ENCODE measurements around the gene CYP4F11.

DNA sequence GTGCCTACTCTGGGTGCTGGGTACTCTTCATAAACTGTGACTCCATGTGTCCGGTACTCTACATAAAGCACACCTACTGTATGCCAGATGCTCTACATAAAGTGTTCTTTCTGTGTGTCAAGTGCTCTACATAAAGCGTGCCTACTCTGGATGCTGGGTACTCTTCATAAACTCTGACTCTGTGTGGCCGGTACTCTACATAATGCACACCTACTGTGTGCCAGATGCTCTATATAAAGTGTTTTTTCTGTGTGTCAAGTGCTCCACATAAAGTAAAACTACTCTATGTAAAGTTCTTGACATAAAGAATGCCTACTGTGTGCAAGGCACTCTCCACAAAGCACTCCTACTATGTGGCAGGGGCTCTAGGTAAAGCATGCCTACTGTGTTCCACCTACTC, 1.8 kb upstream of the CYP4F11 start:
- TF ChIP-seq, protein P1, sequence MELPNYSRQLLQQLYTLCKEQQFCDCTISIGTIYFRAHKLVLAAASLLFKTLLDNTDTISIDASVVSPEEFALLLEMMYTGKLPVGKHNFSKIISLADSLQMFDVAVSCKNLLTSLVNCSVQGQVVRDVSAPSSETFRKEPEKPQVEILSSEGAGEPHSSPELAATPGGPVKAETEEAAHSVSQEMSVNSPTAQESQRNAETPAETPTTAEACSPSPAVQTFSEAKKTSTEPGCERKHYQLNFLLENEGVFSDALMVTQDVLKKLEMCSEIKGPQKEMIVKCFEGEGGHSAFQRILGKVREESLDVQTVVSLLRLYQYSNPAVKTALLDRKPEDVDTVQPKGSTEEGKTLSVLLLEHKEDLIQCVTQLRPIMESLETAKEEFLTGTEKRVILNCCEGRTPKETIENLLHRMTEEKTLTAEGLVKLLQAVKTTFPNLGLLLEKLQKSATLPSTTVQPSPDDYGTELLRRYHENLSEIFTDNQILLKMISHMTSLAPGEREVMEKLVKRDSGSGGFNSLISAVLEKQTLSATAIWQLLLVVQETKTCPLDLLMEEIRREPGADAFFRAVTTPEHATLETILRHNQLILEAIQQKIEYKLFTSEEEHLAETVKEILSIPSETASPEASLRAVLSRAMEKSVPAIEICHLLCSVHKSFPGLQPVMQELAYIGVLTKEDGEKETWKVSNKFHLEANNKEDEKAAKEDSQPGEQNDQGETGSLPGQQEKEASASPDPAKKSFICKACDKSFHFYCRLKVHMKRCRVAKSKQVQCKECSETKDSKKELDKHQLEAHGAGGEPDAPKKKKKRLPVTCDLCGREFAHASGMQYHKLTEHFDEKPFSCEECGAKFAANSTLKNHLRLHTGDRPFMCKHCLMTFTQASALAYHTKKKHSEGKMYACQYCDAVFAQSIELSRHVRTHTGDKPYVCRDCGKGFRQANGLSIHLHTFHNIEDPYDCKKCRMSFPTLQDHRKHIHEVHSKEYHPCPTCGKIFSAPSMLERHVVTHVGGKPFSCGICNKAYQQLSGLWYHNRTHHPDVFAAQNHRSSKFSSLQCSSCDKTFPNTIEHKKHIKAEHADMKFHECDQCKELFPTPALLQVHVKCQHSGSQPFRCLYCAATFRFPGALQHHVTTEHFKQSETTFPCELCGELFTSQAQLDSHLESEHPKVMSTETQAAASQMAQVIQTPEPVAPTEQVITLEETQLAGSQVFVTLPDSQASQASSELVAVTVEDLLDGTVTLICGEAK (IDR thresholded peaks at IDR 0.05) = no peak
- TF ChIP-seq, protein P1 (CRISPR knock-in tag; IDR thresholded peaks at IDR 0.05) = no peak
- TF ChIP-seq ZFX (CRISPR knock-in tag; IDR thresholded peaks at IDR 0.05; ENCODE audit: low read depth) (no peak), PRMT3 (CRISPR knock-in tag; IDR thresholded peaks at IDR 0.05; ENCODE audit: borderline replicate concordance, low read depth) (no peak), ZNF781 (CRISPR knock-in tag; IDR thresholded peaks at IDR 0.05; ENCODE audit: borderline replicate concordance, not compliant biosample characterization) (no peak), EZH2 (conservative IDR thresholded peaks at IDR 0.05; ENCODE audit: low read depth, low read length) (no peak), KAT2B (IDR thresholded peaks at IDR 0.05; ENCODE audit: borderline replicate concordance, low read depth, low read length) (no peak), NR2C2 (CRISPR knock-in tag; IDR thresholded peaks at IDR 0.05; ENCODE audit: borderline replicate concordance) (no peak), ZBTB3 (CRISPR knock-in tag; IDR thresholded peaks at IDR 0.05; ENCODE audit: borderline replicate concordance, low read depth) (no peak), MTA3 (CRISPR knock-in tag; IDR thresholded peaks at IDR 0.05) (no peak), RFX5 (IDR thresholded peaks at IDR 0.05; ENCODE audit: low read depth, low read length) (no peak)
- TF ChIP-seq, protein P2, sequence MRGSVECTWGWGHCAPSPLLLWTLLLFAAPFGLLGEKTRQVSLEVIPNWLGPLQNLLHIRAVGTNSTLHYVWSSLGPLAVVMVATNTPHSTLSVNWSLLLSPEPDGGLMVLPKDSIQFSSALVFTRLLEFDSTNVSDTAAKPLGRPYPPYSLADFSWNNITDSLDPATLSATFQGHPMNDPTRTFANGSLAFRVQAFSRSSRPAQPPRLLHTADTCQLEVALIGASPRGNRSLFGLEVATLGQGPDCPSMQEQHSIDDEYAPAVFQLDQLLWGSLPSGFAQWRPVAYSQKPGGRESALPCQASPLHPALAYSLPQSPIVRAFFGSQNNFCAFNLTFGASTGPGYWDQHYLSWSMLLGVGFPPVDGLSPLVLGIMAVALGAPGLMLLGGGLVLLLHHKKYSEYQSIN (CRISPR knock-in tag; IDR thresholded peaks at IDR 0.05; ENCODE audit: borderline replicate concordance) = no peak
- TF ChIP-seq, protein P3, sequence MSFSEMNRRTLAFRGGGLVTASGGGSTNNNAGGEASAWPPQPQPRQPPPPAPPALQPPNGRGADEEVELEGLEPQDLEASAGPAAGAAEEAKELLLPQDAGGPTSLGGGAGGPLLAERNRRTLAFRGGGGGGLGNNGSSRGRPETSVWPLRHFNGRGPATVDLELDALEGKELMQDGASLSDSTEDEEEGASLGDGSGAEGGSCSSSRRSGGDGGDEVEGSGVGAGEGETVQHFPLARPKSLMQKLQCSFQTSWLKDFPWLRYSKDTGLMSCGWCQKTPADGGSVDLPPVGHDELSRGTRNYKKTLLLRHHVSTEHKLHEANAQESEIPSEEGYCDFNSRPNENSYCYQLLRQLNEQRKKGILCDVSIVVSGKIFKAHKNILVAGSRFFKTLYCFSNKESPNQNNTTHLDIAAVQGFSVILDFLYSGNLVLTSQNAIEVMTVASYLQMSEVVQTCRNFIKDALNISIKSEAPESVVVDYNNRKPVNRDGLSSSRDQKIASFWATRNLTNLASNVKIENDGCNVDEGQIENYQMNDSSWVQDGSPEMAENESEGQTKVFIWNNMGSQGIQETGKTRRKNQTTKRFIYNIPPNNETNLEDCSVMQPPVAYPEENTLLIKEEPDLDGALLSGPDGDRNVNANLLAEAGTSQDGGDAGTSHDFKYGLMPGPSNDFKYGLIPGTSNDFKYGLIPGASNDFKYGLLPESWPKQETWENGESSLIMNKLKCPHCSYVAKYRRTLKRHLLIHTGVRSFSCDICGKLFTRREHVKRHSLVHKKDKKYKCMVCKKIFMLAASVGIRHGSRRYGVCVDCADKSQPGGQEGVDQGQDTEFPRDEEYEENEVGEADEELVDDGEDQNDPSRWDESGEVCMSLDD (CRISPR knock-in tag; IDR thresholded peaks at IDR 0.05; ENCODE audit: borderline replicate concordance) = no peak

Measured in HepG2 (cell line).